Mucosa of stomach (tissue), 1 donor: ENCODE data around the gene TRIM67.

ENCODE experiments used
- H3K27me3 ChIP-seq: one replicate; pipeline ENCODE4 v1.7.0; 2013; ENCODE audit warnings: mild to moderate bottlenecking, low read length; ENCODE audit not compliant: control insufficient read depth, insufficient read depth
- H3K36me3 ChIP-seq: one replicate; pipeline ENCODE4 v1.7.0; 2013; ENCODE audit warnings: low read length; ENCODE audit not compliant: control insufficient read depth, insufficient read depth
- H3K4me1 ChIP-seq: one replicate; pipeline ENCODE4 v1.7.0; 2013; ENCODE audit warnings: mild to moderate bottlenecking, low read length; ENCODE audit not compliant: control insufficient read depth, insufficient read depth
- H3K4me3 ChIP-seq: one replicate; pipeline ENCODE4 v1.7.0; 2013; ENCODE audit warnings: low read length
- H3K9ac ChIP-seq: one replicate; pipeline ENCODE4 v1.7.0; 2013; ENCODE audit warnings: mild to moderate bottlenecking, low read length, moderate library complexity
- H3K9me3 ChIP-seq: one replicate; pipeline ENCODE4 v1.7.0; 2013; ENCODE audit warnings: mild to moderate bottlenecking, low read length, moderate library complexity; ENCODE audit not compliant: control insufficient read depth
- donor health status: Pancreatic carcinoma.

The TRIM67 gene

GRCh38 chr1:231159963-231160761 is 1.7 kb upstream of the TRIM67 start:
- no peak overlapping the region for H3K4me3 ChIP-seq
- H3K27me3 ChIP-seq: peaks cover 55% of the 10 kb centered on the region

DNA sequence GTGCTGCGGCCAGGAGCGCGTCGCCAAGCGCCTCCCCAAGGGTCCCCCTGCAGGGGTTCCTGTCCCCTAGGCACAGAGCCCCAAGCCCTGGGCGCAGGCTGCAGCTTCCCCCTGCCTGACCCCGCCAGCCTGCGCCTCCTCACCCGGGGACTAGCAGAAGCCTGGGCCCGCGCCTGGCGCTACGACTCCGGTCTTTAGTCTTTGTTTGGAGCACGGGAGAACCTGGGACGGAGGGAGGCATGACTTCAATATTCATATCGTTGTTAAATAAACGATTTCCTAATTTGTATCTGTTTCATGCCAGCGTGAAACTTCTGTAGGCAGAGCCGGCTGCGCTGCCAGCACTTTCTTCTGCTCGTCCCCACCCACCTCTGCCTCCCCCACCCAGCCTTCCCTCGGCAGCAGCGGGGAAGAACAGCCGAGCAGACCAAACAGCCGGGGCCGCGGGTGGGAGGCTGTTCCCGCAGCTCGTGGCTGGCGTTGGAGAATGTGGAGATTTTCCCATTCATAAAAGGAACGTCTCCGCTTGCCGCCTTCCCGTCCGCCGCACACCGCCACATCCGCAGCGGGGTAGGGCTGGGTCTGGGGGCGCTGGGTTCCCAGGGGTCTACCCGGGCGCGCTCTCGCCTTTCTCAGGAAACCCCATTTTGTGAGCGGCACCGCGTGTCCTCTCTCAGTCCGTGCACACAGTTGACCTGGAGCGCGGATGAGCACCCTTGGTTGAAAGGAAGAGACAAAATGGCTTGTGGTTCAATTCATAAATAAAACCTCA is 777 bp upstream of the TRIM67 start:
- no peaks in the 10 kb centered on the region for H3K36me3 ChIP-seq
- H3K9me3 ChIP-seq: no peaks in the 10 kb centered on the region
- H3K9ac ChIP-seq: no peak overlapping the region
- no peak overlapping the region for H3K4me3 ChIP-seq
- peaks cover 60% of the 10 kb centered on the region for H3K27me3 ChIP-seq
- H3K4me1 ChIP-seq: peaks cover 10% of the 10 kb centered on the region

More at GRCh38 chr1:231159963-231160761, 1.7 kb upstream of the TRIM67 start:
- Histone ChIP-seq H3K36me3 (no peaks in the 10 kb centered on the region), H3K9ac (no peak overlapping the region), H3K9me3 (no peaks in the 10 kb centered on the region), H3K4me1 (peaks cover 10% of the 10 kb centered on the region)

- Histone ChIP-seq H3K4me1 (peaks cover 10% of the 10 kb centered on the region), H3K36me3 (no peaks in the 10 kb centered on the region), H3K27me3 (peaks cover 60% of the 10 kb centered on the region), H3K9ac (no peak overlapping the region), H3K9me3 (no peaks in the 10 kb centered on the region), H3K4me3 (no peak overlapping the region)
Observed at GRCh38 chr1:231162297-231162969, 575 bp downstream of the TRIM67 start.

DNA sequence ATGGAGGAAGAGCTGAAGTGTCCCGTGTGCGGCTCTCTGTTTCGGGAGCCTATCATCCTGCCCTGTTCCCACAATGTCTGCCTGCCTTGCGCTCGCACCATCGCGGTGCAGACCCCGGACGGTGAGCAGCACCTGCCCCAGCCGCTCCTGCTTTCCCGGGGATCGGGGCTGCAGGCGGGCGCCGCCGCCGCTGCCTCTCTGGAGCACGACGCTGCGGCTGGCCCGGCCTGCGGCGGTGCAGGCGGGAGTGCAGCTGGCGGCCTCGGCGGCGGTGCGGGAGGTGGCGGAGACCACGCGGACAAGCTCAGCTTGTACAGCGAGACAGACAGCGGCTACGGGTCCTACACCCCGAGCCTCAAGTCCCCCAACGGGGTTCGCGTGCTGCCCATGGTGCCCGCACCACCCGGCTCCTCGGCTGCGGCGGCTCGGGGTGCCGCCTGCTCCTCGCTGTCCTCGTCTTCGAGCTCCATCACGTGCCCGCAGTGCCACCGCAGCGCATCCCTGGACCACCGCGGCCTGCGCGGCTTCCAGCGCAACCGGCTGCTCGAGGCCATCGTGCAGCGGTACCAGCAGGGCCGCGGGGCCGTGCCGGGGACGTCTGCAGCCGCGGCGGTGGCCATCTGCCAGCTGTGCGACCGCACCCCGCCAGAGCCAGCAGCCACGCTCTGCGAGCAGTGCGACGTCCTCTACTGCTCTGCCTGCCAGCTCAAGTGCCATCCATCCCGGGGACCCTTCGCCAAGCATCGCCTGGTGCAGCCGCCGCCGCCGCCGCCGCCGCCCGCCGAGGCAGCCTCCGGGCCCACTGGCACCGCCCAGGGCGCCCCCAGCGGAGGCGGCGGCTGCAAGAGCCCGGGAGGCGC is 1.3 kb downstream of the TRIM67 start:
- Histone ChIP-seq H3K9me3 (no peaks in the 10 kb centered on the region), H3K4me3 (no peak overlapping the region), H3K27me3 (peaks cover 60% of the 10 kb centered on the region), H3K36me3 (no peaks in the 10 kb centered on the region), H3K9ac (no peak overlapping the region), H3K4me1 (peaks cover 10% of the 10 kb centered on the region)

DNA sequence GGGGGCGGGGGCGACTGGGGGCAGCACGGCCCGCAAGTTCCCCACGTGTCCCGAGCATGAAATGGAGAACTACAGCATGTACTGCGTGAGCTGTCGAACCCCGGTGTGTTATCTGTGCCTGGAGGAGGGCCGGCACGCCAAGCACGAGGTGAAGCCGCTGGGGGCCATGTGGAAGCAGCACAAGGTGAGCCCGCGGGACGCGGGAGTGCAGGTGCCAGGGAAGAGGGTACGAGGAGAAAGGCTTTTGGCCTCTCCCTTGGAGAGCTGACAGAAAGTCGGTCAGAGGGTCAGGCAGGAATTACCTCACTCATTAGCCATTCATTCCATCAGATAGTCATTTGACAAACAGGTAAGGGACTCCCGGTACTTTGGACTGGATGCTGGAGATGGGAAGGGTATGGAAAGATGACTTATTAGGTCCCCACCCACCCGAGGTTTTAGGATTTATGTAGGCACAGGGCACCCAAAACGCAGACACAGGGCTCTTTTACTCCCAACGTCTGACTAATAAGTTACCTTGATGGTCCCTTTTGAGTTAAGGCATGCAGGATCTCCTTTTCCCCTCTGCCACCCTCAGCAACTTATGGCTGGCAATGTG is 2.1 kb downstream of the TRIM67 start:
- no peak overlapping the region for H3K9ac ChIP-seq
- H3K4me3 ChIP-seq: no peak overlapping the region
- no peaks in the 10 kb centered on the region for H3K36me3 ChIP-seq
- peaks cover 60% of the 10 kb centered on the region for H3K27me3 ChIP-seq
- H3K9me3 ChIP-seq: no peaks in the 10 kb centered on the region
- peaks cover 10% of the 10 kb centered on the region for H3K4me1 ChIP-seq

GRCh38 chr1:231165371-231165770 is 3.5 kb downstream of the TRIM67 start:
- Histone ChIP-seq H3K4me3 (no peak overlapping the region), H3K4me1 (peaks cover 10% of the 10 kb centered on the region), H3K36me3 (no peaks in the 10 kb centered on the region), H3K9me3 (no peaks in the 10 kb centered on the region), H3K9ac (no peak overlapping the region), H3K27me3 (peaks cover 50% of the 10 kb centered on the region)

GRCh38 chr1:231166398-231166797 is 4.5 kb downstream of the TRIM67 start:
- H3K36me3 ChIP-seq: no peaks in the 10 kb centered on the region
- peaks cover 40% of the 10 kb centered on the region for H3K27me3 ChIP-seq
- no peaks in the 10 kb centered on the region for H3K9me3 ChIP-seq
- no peak overlapping the region for H3K9ac ChIP-seq
- H3K4me3 ChIP-seq: no peak overlapping the region
- peaks cover 10% of the 10 kb centered on the region for H3K4me1 ChIP-seq

- Histone ChIP-seq H3K27me3 (peaks cover 7% of the 10 kb centered on the region), H3K36me3 (no peaks in the 10 kb centered on the region), H3K4me1 (no peaks in the 10 kb centered on the region), H3K4me3 (no peak overlapping the region), H3K9me3 (no peaks in the 10 kb centered on the region), H3K9ac (no peak overlapping the region)
Observed at GRCh38 chr1:231170875-231171274, 9.0 kb downstream of the TRIM67 start.

GRCh38 chr1:231171623-231172197 is 9.9 kb downstream of the TRIM67 start:
- H3K36me3 ChIP-seq: no peaks in the 10 kb centered on the region
- no peak overlapping the region for H3K9ac ChIP-seq
- H3K4me1 ChIP-seq: no peaks in the 10 kb centered on the region
- no peak overlapping the region for H3K4me3 ChIP-seq
- H3K9me3 ChIP-seq: no peaks in the 10 kb centered on the region
- H3K27me3 ChIP-seq: peaks cover 7% of the 10 kb centered on the region

- Histone ChIP-seq H3K9me3 (no peaks in the 10 kb centered on the region), H3K4me3 (no peak overlapping the region), H3K36me3 (no peaks in the 10 kb centered on the region), H3K9ac (no peak overlapping the region), H3K27me3 (peaks cover 7% of the 10 kb centered on the region), H3K4me1 (no peaks in the 10 kb centered on the region)
Observed at GRCh38 chr1:231172411-231172810, 10.6 kb downstream of the TRIM67 start.

GRCh38 chr1:231176421-231176820 is 14.6 kb downstream of the TRIM67 start:
- H3K9ac ChIP-seq: no peak overlapping the region
- H3K36me3 ChIP-seq: no peaks in the 10 kb centered on the region
- H3K27me3 ChIP-seq: peaks cover 7% of the 10 kb centered on the region
- no peaks in the 10 kb centered on the region for H3K9me3 ChIP-seq
- H3K4me3 ChIP-seq: no peak overlapping the region
- no peaks in the 10 kb centered on the region for H3K4me1 ChIP-seq
